Transverse colon (tissue), 4 donors: ENCODE measurements around the gene PXYLP1. TPM values are rescaled to one million over a fixed set of nuclear protein-coding genes. Genes with fewer than 3 reads are reported as not detected.
A peak's percentile ranks its signal among the peaks of the same experiment; 100 is the strongest.

Source experiments
- DNase-seq: peaks from one replicate; pipeline ENCODE4 v3.0.0-alpha.2; 2019
- H3K27ac ChIP-seq, 4 donors: fragments of 200-600 bp; sonication (generic); 2 replicates each; pipeline ENCODE4 v1.5.1; 2016 to 2018; ENCODE audit warnings: inconsistent platforms in 4 of 4
- H3K27me3 ChIP-seq: fragments of 200-600 bp; sonication (generic); 2 replicates; pipeline ENCODE4 v1.5.1; 2017; ENCODE audit warnings: inconsistent platforms
- H3K36me3 ChIP-seq, 4 donors: fragments of 200-600 bp; sonication (generic); 2 replicates each; pipeline ENCODE4 v1.5.1; 2017 to 2019; ENCODE audit warnings: inconsistent platforms in 4 of 4
- H3K4me1 ChIP-seq, 4 donors: fragments of 200-600 bp; sonication (generic); 2 replicates each; pipeline ENCODE4 v1.5.1; 2017 to 2020; ENCODE audit warnings: inconsistent platforms in 4 of 4
- H3K4me3 ChIP-seq, 4 donors: fragments of 200-600 bp; sonication (generic); 1 replicate in 1 of 4; 2 replicates in 3 of 4; pipeline versions ENCODE4 v1.5.1 to v1.6.1; 2017 to 2019; ENCODE audit warnings: inconsistent platforms in 4 of 4
- H3K9me3 ChIP-seq, 2 donors: fragments of 200-600 bp; sonication (generic); 2 replicates each; pipeline ENCODE4 v1.5.1; 2017 to 2019; ENCODE audit warnings: inconsistent platforms in 2 of 2
- CTCF ChIP-seq, 5 experiments: fragments of 200-600 bp in 3 of 5; fragments of 450-650 bp in 2 of 5; sonication (generic) in 3 of 5; IDR thresholded peaks; 1 replicate in 2 of 5; 2 replicates in 3 of 5; pipeline ENCODE4 v1.5.1; 2016 to 2017; ENCODE audit warnings: antibody characterized with exemption in 5 of 5, inconsistent platforms in 3 of 5, mild to moderate bottlenecking in 2 of 5, moderate library complexity in 1 of 5
- EP300 ChIP-seq: sonication (generic); formaldehyde crosslinking; IDR thresholded peaks from one replicate; pipeline ENCODE4 v1.6.1; 2017; ENCODE audit warnings: antibody characterized with exemption, low read depth
- POLR2A ChIP-seq: fragments of 450-650 bp; IDR thresholded peaks from one replicate; pipeline ENCODE4 v1.6.1; 2016; ENCODE audit warnings: antibody characterized with exemption, mild to moderate bottlenecking, moderate library complexity
- POLR2AphosphoS5 ChIP-seq, 3 donors: sonication (generic); formaldehyde crosslinking; IDR thresholded peaks; one replicate each; pipeline ENCODE4 v1.6.1; 2016; ENCODE audit warnings: antibody characterized with exemption in 3 of 3
- WGBS, 2 donors: methylation state at CpG; one replicate each; pipeline ENCODE4 v1.1.5; 2018; ENCODE audit warnings: low coverage in 1 of 2; 5-methylcytosine and 5-hydroxymethylcytosine counted together
- in situ Hi-C, 4 donors: fragments of 200-750 bp; cut with MboI; loops; one replicate each; pipeline versions ENCODE4 v1.15.0 to v1.15.1; 2017; ENCODE audit warnings: low sequenced_read_pairs in 3 of 4, low pct_ligation_motif_present in 1 of 4, low pct_unique_long_range_greater_than_20kb in 1 of 4
- intact Hi-C: fragments of 100-400 bp; cut with DNase I; formaldehyde crosslinking; loops from one replicate; pipeline ENCODE4 v1.15.1; 2023; ENCODE audit warnings: low total_unique reads
- total RNA-seq, 4 donors: library from RNA; depleted of rRNA; stranded (reverse); fragments of >200 nt; gene quantifications; one replicate each; pipeline ENCODE4 v1.1.0, GENCODE V29; 2016

Gene PXYLP1
- total RNA-seq, 4 donors from 2014 or later, result 11.5 to 27.7 (median 12.2) TPM

GRCh38 chr3:141279077-141279967 lies 47.7 kb downstream of the PXYLP1 start:
- peaks cover 0 to 6% (median 0%) of the 10 kb centered on the region in 4 donors for H3K4me1 ChIP-seq
- H3K9me3 ChIP-seq, result no peaks in the 10 kb centered on the region
- intact Hi-C loops, result loop anchor here (5.0 kb wide), 1 partner anchor 47 kb away; the partner anchor contains the start of gene PXYLP1
- H3K27ac ChIP-seq, result peak overlapping the region in 3 of 4 donors; percentile 19 to 66 (median 52)
- no peaks in the 10 kb centered on the region for H3K27me3 ChIP-seq
- TF ChIP-seq EP300 (no peak), CTCF (IDR thresholded peaks at IDR 0.05) (peak; percentile 57 to 61 (median 58)), POLR2AphosphoS5 (IDR thresholded peaks at IDR 0.05) (no peak), POLR2A (no peak)
- 53% methylated on average over 16 of the region's 16 CpGs; no CpG with 5 or more reads in 1 of the 2 donors for WGBS, 2 donors
- H3K4me3 ChIP-seq, result no peak overlapping the region
- DNase-seq, result no peak
- in situ Hi-C loops, result no loop called here
- no peaks in the 10 kb centered on the region for H3K36me3 ChIP-seq

- H3K27me3 ChIP-seq, result no peaks in the 10 kb centered on the region
- peak in 1 of 3 donors; percentile 39 for TF ChIP-seq POLR2AphosphoS5 (IDR thresholded peaks at IDR 0.05)
- TF ChIP-seq CTCF (IDR thresholded peaks at IDR 0.05), result no peak
- peak overlapping the region in 3 of 4 donors; percentile 19 to 66 (median 52) for H3K27ac ChIP-seq
- no peaks in the 10 kb centered on the region for H3K9me3 ChIP-seq
- whole genome bisulfite sequencing, 2 donors, result 80 to 100% methylated on average over 1 to 5 of the region's 5 CpGs
- in situ Hi-C loops (no loop called here), intact Hi-C loops (no loop called here)
- no peaks in the 10 kb centered on the region for H3K36me3 ChIP-seq
- no peak for DNase-seq
- peaks cover 0 to 6% (median 0%) of the 10 kb centered on the region in 4 donors for H3K4me1 ChIP-seq
- no peak overlapping the region for H3K4me3 ChIP-seq
These were observed 48.5 kb downstream of the PXYLP1 start for GRCh38 chr3:141280086-141280485.

GRCh38 chr3:141280690-141281089 lies 49.1 kb downstream of the PXYLP1 start:
- H3K27me3 ChIP-seq, result no peaks in the 10 kb centered on the region
- H3K27ac ChIP-seq, result peak overlapping the region in 1 of 4 donors; percentile 66
- peaks cover 0 to 6% (median 0%) of the 10 kb centered on the region in 4 donors for H3K4me1 ChIP-seq
- DNase-seq, result no peak
- TF ChIP-seq POLR2AphosphoS5 (IDR thresholded peaks at IDR 0.05), result no peak
- TF ChIP-seq POLR2A, result no peak
- intact Hi-C loops (no loop called here), in situ Hi-C loops (no loop called here)
- H3K36me3 ChIP-seq, result no peaks in the 10 kb centered on the region
- H3K9me3 ChIP-seq, result no peaks in the 10 kb centered on the region
- no peak overlapping the region for H3K4me3 ChIP-seq
- 67 to 90% methylated on average over 1 to 4 of the region's 4 CpGs for WGBS, 2 donors

- TF ChIP-seq EP300 (no peak), CTCF (IDR thresholded peaks at IDR 0.05) (no peak), POLR2AphosphoS5 (IDR thresholded peaks at IDR 0.05) (no peak), POLR2A (no peak)
- intact Hi-C loops (no loop called here), in situ Hi-C loops (no loop called here)
- no peaks in the 10 kb centered on the region for H3K4me1 ChIP-seq
- H3K27ac ChIP-seq, result no peak overlapping the region
- no peaks in the 10 kb centered on the region for H3K27me3 ChIP-seq
- DNase-seq, result no peak
- H3K4me3 ChIP-seq, result no peak overlapping the region
- 70 to 84% methylated on average over 2 of the region's 2 CpGs for WGBS, 2 donors
- H3K36me3 ChIP-seq, result no peaks in the 10 kb centered on the region
- no peaks in the 10 kb centered on the region for H3K9me3 ChIP-seq
These were observed 53.9 kb downstream of the PXYLP1 start for GRCh38 chr3:141285570-141285969.
